ENCODE measurements around the gene FFAR3. TPM values are rescaled to one million over a fixed set of nuclear protein-coding genes. Genes with fewer than 3 reads are reported as not detected.
A peak's percentile ranks its signal among the peaks of the same experiment; 100 is the strongest.

The FFAR3 gene
- total RNA-seq, 2 donors from 2014 or later = 1.4 to 5.1 TPM

DNA sequence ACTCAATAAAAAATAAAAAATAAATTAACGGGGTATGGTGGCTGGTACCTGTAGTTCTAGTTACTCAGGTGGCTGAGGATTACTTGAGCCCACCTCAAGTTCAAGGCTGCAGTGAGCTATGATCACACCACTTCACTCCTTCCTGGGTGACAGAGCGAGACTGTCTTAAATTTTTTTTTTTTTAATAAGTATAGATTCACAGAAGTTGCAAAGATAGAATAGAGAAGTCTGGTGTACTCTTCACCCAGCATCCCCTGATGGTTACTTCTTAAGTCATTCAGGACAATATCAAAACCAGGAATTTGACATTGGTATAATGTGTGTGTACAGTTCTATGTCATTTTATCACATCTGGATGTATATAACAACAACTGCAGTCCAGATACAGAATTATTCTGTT is 37.0 kb upstream of the FFAR3 start:
- no peak for ATAC-seq

DNA sequence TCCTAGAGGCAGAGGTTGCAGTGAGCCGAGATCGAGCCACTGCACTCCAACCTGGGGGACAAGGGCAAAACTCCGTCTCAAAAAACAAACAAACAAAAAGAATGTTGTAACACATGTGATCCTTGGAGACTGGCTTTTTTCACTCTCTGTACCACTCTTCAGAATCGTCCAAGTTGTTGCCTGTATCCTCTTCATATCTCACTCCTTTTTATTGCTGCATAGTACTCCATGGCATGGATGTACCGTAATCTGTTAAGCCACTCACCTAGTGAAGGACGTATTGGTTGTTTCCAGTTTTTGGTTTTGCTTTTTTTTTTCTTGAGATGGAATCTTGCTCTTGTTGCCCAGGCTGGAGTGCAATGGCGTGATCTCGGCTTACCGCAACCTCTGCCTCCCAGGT is 36.2 kb upstream of the FFAR3 start:
- H3K27ac Mint-ChIP-seq = no peak overlapping the region
- DNase-seq (ENCODE audit: low spot score in 2 of 2) = no peak
- no peak for ATAC-seq
- H3K9me3 Mint-ChIP-seq = no peaks in the 10 kb centered on the region
- H3K36me3 Mint-ChIP-seq = no peaks in the 10 kb centered on the region

More for the DNA sequence above, 37.0 kb upstream of the FFAR3 start:
- DNase-seq (ENCODE audit: low spot score in 2 of 2) = no peak
- Mint-ChIP-seq H3K36me3 (no peaks in the 10 kb centered on the region), H3K27ac (no peak overlapping the region), H3K9me3 (no peaks in the 10 kb centered on the region)

DNA sequence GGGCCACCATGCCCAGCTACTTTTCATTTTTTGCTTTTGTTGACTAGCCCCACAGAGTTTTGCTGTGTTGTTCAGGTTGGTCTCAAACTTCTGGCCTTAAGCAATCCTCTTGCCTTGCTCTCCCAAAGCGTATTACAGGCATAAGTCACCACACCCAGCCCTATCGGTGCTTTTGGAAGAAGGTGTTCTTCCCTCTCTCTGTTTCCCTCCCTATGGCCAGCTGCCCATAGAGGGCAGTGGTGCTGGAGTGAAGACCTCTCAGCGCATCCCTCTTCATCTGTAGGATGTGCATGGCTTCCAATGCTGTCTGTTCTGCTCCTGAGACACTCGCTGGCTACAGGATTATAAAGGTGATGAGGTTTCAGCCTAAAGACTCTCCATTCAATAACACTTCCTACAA is 30.6 kb upstream of the FFAR3 start:
- no peak for ATAC-seq
- Mint-ChIP-seq H3K9me3 (no peaks in the 10 kb centered on the region), H3K36me3 (peaks cover 0 to 6% of the 10 kb centered on the region in 2 donors), H3K27ac (peak overlapping the region in 1 of 2 donors; percentile 10)
- no peak for DNase-seq (ENCODE audit: low spot score in 2 of 2)

DNA sequence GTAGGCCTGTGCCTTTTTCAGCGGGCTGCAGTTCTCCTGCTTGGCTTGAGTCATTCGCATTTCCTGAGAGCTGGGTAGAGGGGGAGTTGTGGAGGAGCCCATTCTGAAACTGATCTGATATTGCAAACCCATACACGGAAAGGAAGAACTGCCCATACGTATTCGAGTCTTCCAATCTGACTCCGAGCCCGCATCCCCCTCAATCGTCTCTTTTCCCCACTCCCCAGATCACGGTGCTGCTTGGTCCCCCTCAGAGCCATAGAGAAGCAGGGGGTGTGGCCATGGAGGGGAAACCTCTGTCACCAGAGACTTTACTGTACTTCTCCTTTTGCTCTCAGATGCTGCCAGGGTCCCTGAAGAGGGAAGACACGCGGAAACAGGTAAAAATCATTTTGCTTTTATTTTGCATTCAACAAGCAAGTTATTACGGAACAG is 29.4 kb upstream of the FFAR3 start, which contains the start of gene CD22:
Gene CD22 (plus strand): TSS at position 337 of the 435 bp plus-strand sequence. CDS start 2,854 bp downstream, outside the sequence.
- peak; percentile 55 to 75 for ATAC-seq
- Mint-ChIP-seq H3K36me3 (peaks cover 0 to 10% of the 10 kb centered on the region in 2 donors), H3K9me3 (no peaks in the 10 kb centered on the region), H3K27ac (peak within 1 kb of the TSS in 1 of 2 donors; percentile 62)
- DNase-seq (ENCODE audit: low spot score in 2 of 2) = no peak

DNA sequence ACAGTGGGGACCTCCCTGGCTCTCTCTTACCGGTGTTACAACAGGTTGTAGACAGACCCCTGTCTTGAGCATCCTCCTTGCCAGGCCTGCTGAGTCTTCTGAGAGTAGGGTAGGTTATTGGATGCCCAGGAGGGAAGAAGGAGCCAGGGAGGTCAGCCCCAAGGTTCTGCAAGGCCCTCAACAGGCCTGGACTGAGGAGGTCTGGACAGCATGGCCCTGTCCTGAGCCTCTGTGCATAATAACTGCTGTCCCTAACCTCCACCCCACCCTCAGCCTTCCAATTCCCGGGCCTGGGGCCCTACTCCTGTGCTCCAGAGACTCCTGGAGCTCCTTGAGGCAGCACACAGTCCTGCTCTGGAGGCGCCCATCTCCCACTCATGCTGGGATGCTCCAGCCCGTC is 28.9 kb upstream of the FFAR3 start:
- Mint-ChIP-seq H3K36me3 (peaks cover 0 to 12% of the 10 kb centered on the region in 2 donors), H3K9me3 (no peaks in the 10 kb centered on the region), H3K27ac (no peak overlapping the region)
- ATAC-seq (no peak), DNase-seq (ENCODE audit: low spot score in 2 of 2) (no peak)

DNA sequence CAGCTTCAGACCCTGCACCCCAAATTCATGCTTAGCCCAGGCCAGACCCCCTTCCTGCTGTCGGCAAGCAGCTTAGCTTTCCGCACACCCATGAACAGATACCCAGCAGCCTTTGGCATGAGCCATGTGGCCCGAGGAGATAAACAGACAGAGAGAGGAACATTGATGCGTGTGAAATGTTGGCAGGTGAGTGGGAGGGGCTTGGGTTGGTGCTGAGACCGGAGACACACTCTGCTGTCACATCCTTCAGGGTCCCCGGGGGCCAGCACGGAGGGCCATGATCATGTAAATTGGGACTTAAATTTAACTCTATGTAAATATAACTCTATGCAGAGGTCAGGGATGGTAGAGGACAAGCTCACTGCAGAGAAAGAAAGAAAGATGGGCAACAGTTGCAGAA is 27.8 kb upstream of the FFAR3 start:
- no peak overlapping the region for H3K27ac Mint-ChIP-seq
- no peak for DNase-seq (ENCODE audit: low spot score in 2 of 2)
- no peaks in the 10 kb centered on the region for H3K9me3 Mint-ChIP-seq
- H3K36me3 Mint-ChIP-seq = peaks cover 0 to 12% of the 10 kb centered on the region in 2 donors
- no peak for ATAC-seq

DNA sequence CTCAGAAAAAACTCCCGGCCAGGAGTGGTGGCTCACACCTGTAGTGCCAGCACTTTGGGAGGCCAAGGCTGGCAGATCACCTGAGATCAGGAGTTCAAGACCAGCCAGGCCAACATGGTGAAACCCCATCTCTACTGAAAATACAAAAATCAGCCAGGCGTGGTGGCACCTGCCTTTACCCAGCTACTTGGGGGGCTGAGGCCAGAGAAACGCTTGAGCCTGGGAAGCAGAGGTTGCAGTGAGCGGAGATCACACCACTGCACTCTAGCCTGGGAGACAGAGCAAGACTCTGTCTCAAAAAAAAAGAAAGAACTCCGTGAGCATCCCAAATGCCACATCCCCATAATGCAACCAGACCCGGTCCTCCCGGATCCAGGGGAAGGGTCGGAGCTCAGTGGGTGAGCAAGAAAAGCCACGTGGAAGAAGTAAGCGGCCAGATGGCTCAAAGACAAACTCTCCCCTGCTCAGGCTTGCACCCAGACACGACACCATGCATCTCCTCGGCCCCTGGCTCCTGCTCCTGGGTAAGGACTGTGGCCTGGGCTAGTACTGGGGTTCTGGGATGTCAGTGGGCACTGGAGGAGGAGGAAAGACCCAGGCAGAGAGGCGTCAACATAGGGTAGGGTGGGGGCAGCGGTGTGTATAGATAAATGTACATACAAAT is 26.6 kb upstream of the FFAR3 start:
- Mint-ChIP-seq H3K9me3 (no peaks in the 10 kb centered on the region), H3K27ac (no peak overlapping the region), H3K36me3 (peaks cover 0 to 12% of the 10 kb centered on the region in 2 donors)
- ATAC-seq (no peak), DNase-seq (ENCODE audit: low spot score in 2 of 2) (no peak)

DNA sequence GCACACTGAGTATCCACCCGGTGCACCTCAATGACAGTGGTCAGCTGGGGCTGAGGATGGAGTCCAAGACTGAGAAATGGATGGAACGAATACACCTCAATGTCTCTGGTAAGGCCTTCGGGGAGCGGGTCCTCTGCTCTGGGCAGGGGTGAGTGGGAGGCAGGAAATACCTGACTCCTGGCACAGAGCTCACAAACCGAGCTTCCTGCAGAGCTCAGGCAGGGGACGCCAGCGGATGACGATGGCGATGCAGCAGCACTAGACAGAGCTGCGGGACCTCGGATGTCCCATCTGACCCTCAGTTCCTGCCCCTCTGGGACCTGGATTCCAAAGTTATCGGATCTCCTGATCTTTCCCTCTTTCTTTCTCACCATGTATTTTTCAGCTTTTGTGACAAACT is 25.4 kb upstream of the FFAR3 start:
- peak; percentile 68 to 73 for ATAC-seq
- Mint-ChIP-seq H3K36me3 (peaks cover 0 to 12% of the 10 kb centered on the region in 2 donors), H3K9me3 (no peaks in the 10 kb centered on the region), H3K27ac (peak overlapping the region in 1 of 2 donors; percentile 23)
- DNase-seq (ENCODE audit: low spot score in 2 of 2) = peak in 1 of 2 donors; percentile 39

DNA sequence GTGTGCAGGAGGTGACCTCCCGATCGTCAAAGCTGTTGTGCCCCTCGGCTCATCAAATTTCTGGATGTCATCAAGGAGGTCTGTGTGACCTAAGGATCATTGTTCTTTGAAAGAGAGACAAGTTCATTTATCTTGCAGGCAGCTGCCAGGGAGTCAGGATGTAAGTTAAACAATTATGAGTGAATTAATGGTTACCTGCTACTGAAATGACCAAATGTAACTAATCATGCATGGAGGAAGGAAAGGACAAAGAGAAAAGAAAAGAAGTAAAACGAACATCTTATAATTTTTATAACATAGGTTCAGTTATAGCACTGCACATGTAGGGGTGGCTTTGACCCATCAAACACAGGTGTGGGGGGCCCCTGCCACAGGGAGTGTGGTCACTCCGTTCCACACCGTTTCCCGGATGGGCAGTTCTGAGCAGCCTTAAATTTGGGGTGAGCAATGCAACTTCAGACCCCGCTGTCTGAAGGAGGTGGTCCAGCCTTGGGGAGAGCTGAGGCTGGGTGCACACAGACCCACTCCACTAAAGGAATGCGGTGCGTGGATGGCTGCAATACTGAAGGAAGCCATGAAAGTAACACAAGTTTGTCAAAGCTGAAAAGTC is 24.0 kb upstream of the FFAR3 start:
- H3K36me3 Mint-ChIP-seq = peaks cover 0 to 12% of the 10 kb centered on the region in 2 donors

DNA sequence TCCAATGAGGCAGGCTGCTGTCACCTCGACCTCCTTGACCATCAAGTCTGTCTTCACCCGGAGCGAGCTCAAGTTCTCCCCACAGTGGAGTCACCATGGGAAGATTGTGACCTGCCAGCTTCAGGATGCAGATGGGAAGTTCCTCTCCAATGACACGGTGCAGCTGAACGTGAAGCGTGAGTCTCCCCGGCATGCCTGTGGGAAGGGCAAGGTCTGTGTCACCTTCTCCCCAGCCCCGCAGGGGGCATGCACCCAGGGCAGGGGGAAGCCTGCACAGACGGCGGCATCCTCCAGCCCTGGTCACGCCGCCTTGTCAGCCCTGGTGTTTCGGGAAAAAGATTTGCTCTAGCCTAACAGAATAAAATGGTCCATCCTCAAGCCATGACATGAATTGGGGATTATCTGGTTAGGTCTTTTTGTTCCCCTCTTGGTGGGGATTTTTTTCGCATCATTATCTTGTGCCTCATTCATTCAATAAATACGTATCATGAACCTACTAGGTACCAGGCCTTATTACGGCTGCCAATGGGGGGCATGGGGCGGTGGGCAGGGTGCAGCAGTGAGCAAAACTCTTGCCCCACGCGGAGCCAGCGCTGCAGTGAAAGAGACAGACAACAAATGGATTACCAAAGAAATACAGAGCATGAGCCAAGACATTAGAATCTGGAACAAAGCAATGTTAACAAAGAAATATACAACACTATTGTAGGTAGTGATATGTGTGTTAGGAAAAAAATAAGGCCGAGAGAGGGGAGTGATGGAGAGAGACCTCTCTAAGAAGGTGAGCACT is 21.9 kb upstream of the FFAR3 start:
- Mint-ChIP-seq H3K9me3 (no peaks in the 10 kb centered on the region), H3K27ac (peak overlapping the region; percentile 45 to 65), H3K36me3 (peaks cover 0 to 7% of the 10 kb centered on the region in 2 donors)
- ATAC-seq = no peak
- no peak for DNase-seq (ENCODE audit: low spot score in 2 of 2)

More for the DNA sequence above, 24.0 kb upstream of the FFAR3 start:
- DNase-seq (ENCODE audit: low spot score in 2 of 2) = no peak
- no peak for ATAC-seq
- Mint-ChIP-seq H3K9me3 (no peaks in the 10 kb centered on the region), H3K27ac (peak overlapping the region in 1 of 2 donors; percentile 67)

DNA sequence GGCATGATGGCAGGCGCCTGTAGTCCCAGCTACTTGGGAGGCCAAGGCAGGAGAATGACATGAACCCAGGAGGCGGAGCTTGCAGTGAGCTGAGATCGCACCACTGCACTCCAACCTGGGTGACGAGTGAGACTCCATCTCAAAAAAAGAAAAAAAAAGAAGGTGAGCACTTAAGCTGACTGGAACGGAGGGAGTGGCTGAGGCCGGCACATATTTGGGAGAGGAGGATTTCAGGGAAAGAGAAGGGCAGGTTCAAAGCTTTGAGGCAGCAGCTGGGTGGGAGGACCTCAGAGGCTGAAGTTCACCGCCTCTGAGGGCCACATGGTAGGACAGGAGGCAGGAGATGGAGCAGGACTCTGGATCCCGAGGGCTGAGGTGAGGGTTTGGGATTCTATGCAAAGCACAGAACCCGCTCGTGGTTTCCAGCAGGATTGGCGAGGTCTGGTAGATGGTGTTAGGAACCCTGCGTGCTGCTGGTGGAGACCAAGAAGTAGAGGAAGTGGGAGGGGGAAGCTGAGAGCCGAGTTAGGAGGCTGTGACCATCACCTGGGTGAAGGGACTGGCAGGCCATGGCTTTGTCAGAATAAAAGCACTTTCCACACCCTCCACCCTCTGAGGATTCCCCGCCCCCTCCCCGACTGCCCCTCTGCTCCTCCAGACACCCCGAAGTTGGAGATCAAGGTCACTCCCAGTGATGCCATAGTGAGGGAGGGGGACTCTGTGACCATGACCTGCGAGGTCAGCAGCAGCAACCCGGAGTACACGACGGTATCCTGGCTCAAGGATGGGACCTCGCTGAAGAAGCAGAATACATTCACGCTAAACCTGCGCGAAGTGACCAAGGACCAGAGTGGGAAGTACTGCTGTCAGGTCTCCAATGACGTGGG is 20.9 kb upstream of the FFAR3 start:
- DNase-seq (ENCODE audit: low spot score in 2 of 2) (no peak), ATAC-seq (no peak)
- Mint-ChIP-seq H3K27ac (peak overlapping the region; percentile 45 to 70), H3K36me3 (peaks cover 0 to 7% of the 10 kb centered on the region in 2 donors), H3K9me3 (no peaks in the 10 kb centered on the region)

DNA sequence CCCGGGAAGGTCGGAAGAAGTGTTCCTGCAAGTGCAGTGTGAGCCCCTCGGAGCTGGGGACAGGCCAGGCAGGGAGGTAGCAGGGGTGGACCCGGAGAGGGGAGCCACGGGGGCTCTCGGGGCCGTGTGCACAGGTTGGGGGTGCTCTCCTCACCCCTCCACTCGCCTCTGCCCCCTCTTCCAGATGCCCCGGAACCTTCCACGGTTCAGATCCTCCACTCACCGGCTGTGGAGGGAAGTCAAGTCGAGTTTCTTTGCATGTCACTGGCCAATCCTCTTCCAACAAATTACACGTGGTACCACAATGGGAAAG is 20.3 kb upstream of the FFAR3 start:
- peaks cover 0 to 7% of the 10 kb centered on the region in 2 donors for H3K36me3 Mint-ChIP-seq
- no peak overlapping the region for H3K27ac Mint-ChIP-seq
- DNase-seq (ENCODE audit: low spot score in 2 of 2) (no peak), ATAC-seq (no peak)
- H3K9me3 Mint-ChIP-seq = no peaks in the 10 kb centered on the region

DNA sequence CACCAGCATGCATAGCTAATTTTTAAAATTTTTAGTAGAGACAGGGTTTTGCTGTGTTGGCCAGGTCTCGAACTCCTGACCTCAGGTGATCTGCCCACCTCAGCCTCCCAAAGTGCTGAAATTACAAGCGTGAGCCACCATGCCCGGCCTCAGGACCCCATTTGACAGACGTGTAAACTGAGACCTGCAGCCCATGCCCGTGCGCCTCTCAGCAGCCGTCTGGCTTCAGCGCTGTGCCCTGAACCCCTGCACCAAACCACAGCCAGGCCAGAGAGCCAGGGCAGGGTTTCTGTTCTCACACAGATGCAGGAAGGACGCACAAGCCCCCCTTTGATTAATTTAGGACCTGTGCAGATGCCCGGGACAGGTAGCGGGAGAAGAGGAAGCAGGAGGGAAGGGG is 17.8 kb upstream of the FFAR3 start:
- Mint-ChIP-seq H3K9me3 (no peaks in the 10 kb centered on the region), H3K27ac (no peak overlapping the region), H3K36me3 (no peaks in the 10 kb centered on the region)
- no peak for DNase-seq (ENCODE audit: low spot score in 2 of 2)
- no peak for ATAC-seq

DNA sequence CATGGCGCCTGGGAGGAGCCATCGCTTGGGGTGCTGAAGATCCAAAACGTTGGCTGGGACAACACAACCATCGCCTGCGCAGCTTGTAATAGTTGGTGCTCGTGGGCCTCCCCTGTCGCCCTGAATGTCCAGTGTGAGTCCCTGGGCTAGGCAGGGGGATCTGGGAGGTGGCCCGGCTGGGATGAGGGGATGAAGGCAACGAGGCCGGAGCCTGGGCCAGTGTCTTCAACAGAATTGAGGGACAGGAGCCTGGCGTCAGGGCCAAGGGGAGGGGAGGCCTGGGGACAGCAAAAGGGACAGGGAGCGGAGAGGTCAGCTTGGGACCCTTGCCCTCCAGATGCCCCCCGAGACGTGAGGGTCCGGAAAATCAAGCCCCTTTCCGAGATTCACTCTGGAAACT is 17.3 kb upstream of the FFAR3 start:
- no peaks in the 10 kb centered on the region for H3K36me3 Mint-ChIP-seq
- H3K27ac Mint-ChIP-seq = no peak overlapping the region
- DNase-seq (ENCODE audit: low spot score in 2 of 2) (no peak), ATAC-seq (no peak)
- H3K9me3 Mint-ChIP-seq = no peaks in the 10 kb centered on the region

DNA sequence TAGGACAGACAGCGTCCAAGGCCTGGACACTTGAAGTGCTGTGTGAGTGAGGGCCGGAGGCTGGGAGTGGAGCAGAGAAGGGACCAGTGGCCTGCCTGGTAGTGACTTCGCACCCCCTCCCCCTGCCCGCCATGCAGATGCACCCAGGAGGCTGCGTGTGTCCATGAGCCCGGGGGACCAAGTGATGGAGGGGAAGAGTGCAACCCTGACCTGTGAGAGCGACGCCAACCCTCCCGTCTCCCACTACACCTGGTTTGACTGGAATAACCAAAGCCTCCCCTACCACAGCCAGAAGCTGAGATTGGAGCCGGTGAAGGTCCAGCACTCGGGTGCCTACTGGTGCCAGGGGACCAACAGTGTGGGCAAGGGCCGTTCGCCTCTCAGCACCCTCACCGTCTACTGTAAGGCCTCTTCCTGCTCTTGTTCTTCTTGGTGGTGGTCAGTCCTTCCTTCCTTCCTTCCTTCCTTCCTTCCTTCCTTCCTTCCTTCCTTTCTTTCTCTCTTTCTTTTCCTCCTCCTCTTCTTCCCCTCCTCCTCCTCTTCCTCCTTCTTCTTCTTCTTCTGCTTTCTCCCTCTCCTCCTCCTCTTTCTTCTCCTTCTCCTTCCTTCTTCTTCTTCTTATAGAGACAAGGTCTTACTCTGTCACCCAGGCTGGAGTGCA is 16.6 kb upstream of the FFAR3 start:
- ATAC-seq = no peak
- Mint-ChIP-seq H3K36me3 (no peaks in the 10 kb centered on the region), H3K27ac (peak overlapping the region in 1 of 2 donors; percentile 73), H3K9me3 (no peaks in the 10 kb centered on the region)
- no peak for DNase-seq (ENCODE audit: low spot score in 2 of 2)

DNA sequence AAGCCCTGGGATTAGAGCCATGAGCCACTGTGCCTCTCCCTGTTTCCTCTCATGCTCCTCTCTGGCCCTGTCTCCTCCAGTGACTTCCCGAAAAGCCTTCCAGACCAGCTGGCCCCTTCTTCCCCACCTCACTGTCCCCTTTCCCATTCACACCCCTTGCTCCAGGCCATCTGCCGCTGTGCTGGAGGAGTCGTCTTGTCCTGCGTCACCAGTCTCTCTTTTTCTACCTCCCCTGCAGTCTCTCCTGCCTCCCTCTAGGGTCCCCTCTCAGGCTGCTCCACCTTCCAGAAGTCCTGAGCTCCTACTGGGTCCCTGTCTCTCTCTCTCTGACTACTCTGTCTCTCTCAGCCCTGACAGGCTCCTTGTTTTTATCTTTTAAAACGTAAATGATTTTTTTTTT is 15.8 kb upstream of the FFAR3 start:
- no peaks in the 10 kb centered on the region for H3K36me3 Mint-ChIP-seq
- no peaks in the 10 kb centered on the region for H3K9me3 Mint-ChIP-seq
- peak overlapping the region in 1 of 2 donors; percentile 73 for H3K27ac Mint-ChIP-seq
- DNase-seq (ENCODE audit: low spot score in 2 of 2) (no peak), ATAC-seq (no peak)
